Endothelial cell of umbilical vein (primary cell): ENCODE results near the gene CPA4. TPM values are rescaled to one million over a fixed set of nuclear protein-coding genes. Genes with fewer than 3 reads are reported as not detected.

Experiments used
- BruUV-seq: library from RNA; stranded (reverse); fragments of 400-500 nt; replicated peaks from 2 replicates; lab custom pipeline; 2021; lab: Mats Ljungman, UMichigan
- CTCF ChIA-PET: fragments of 300-600, 350-600 bp; sonication (Branson Sonifier 250); formaldehyde crosslinking; loops from one replicate; lab custom pipeline; 2021; ENCODE audit warnings: antibody characterized with exemption, inconsistent platforms; lab: Charles Lee
- POLR2A ChIA-PET: fragments of 300-600, 350-600 bp; sonication (Branson Sonifier 250); formaldehyde crosslinking; loops from one replicate; lab custom pipeline; 2021; ENCODE audit warnings: antibody characterized with exemption, inconsistent platforms; lab: Charles Lee
- DNase-seq: peaks from one replicate; pipeline ENCODE4 v3.0.0-alpha.2; 2011; ENCODE audit warnings: low read depth, low spot score
- FAIRE-seq: peaks from 2 replicates; lab custom pipeline; 2011; peaks lifted over from hg19 to GRCh38; lab: Jason Lieb, UNC
- H2AFZ ChIP-seq: 2 replicates; pipeline ENCODE4 v1.6.0; 2012; ENCODE audit warnings: low read depth, low read length, control low read depth, inconsistent platforms
- H3K27ac ChIP-seq: 2 replicates; pipeline ENCODE4 v1.5.1; 2011; ENCODE audit warnings: low read depth, mild to moderate bottlenecking, control low read depth, low read length, moderate library complexity; ENCODE audit not compliant: insufficient read depth
- H3K27me3 ChIP-seq, 2 experiments: 2 replicates each; pipeline versions ENCODE4 v1.6.0 to v1.6.1; 2011; ENCODE audit warnings: low read length in 2 of 2, mixed read lengths in 1 of 2; ENCODE audit not compliant: control insufficient read depth in 2 of 2, insufficient read depth in 2 of 2
- H3K36me3 ChIP-seq, 2 experiments: 2 replicates in 1 of 2; 3 replicates in 1 of 2; pipeline ENCODE4 v1.5.1; 2011; ENCODE audit warnings: low read length in 2 of 2, mild to moderate bottlenecking in 1 of 2, moderate library complexity in 1 of 2; ENCODE audit not compliant: control insufficient read depth in 2 of 2, insufficient read depth in 2 of 2; ENCODE audit errors: extremely low read depth in 1 of 2
- H3K4me1 ChIP-seq: 3 replicates; pipeline ENCODE4 v1.5.1; 2011; ENCODE audit warnings: mild to moderate bottlenecking, low read length; ENCODE audit not compliant: control insufficient read depth, insufficient read depth; ENCODE audit errors: extremely low read depth
- H3K4me2 ChIP-seq: 2 replicates; pipeline ENCODE4 v1.6.1; 2011; ENCODE audit warnings: low read length, control low read depth, mixed read lengths; ENCODE audit not compliant: insufficient read depth
- H3K4me3 ChIP-seq, 3 experiments: fragments of 200-600 bp in 1 of 3; sonication (generic), shearing (Covaris generic) in 1 of 3; replicated peaks in 1 of 3; 2 replicates each; pipeline ENCODE4 v1.5.1; 2011 to 2016; ENCODE audit warnings: control low read depth in 3 of 3, low read length in 3 of 3, mild to moderate bottlenecking in 2 of 3, inconsistent platforms in 1 of 3, low read depth in 1 of 3, moderate library complexity in 1 of 3; ENCODE audit not compliant: insufficient read depth in 1 of 3
- H3K79me2 ChIP-seq: 2 replicates; pipeline ENCODE4 v1.6.0; 2012; ENCODE audit warnings: low read length, inconsistent platforms; ENCODE audit not compliant: control insufficient read depth, insufficient read depth
- H3K9ac ChIP-seq: replicated peaks from 2 replicates; pipeline ENCODE3; 2011; ENCODE audit warnings: low read length, control low read depth; ENCODE audit not compliant: insufficient read depth; ENCODE audit errors: extremely low read depth
- H3K9me1 ChIP-seq: replicated peaks from 3 replicates; pipeline ENCODE4 v1.6.0; 2011; ENCODE audit warnings: mild to moderate bottlenecking, low read length; ENCODE audit not compliant: control insufficient read depth, insufficient read depth; ENCODE audit errors: extremely low read depth
- H3K9me3 ChIP-seq: replicated peaks from 2 replicates; pipeline ENCODE4 v1.5.1; 2012; ENCODE audit warnings: low read length, inconsistent platforms; ENCODE audit not compliant: control insufficient read depth, insufficient read depth
- H4K20me1 ChIP-seq: replicated peaks from 2 replicates; pipeline ENCODE3; 2011; ENCODE audit warnings: mild to moderate bottlenecking, low read length; ENCODE audit not compliant: control insufficient read depth, insufficient read depth; ENCODE audit errors: extremely low read depth
- FOS ChIP-seq: IDR thresholded peaks from 2 replicates; pipeline ENCODE4 v1.6.1; 2011; ENCODE audit warnings: mild to moderate bottlenecking, low read length, moderate library complexity, borderline replicate concordance; ENCODE audit not compliant: insufficient read depth
- GATA2 ChIP-seq: IDR thresholded peaks from 2 replicates; pipeline ENCODE4 v1.7.0; 2011; ENCODE audit warnings: low read depth, mild to moderate bottlenecking, moderate library complexity, mixed read lengths, low read length; ENCODE audit not compliant: insufficient read length, insufficient read depth
- JUN ChIP-seq: IDR thresholded peaks from 2 replicates; pipeline ENCODE4 v1.6.1; 2011; ENCODE audit warnings: borderline replicate concordance, low read depth; ENCODE audit not compliant: insufficient read length, insufficient read depth
- MYC ChIP-seq: IDR thresholded peaks from one replicate; pipeline ENCODE4 v1.6.1; 2011; ENCODE audit warnings: mild to moderate bottlenecking, low read depth, low read length
- POLR2A ChIP-seq: IDR thresholded peaks from 2 replicates; pipeline ENCODE4 v1.6.1; 2012; ENCODE audit warnings: low read depth, mild to moderate bottlenecking, control low read depth, low read length
- POLR2AphosphoS5 ChIP-seq: IDR thresholded peaks from 2 replicates; pipeline ENCODE4 v1.6.1; 2012; ENCODE audit warnings: low read depth, mild to moderate bottlenecking, control low read depth, low read length, moderate library complexity; ENCODE audit not compliant: insufficient read depth
- dilution Hi-C: fragments of 300-500 bp; cut with MboI; formaldehyde crosslinking; loops from one replicate; pipeline ENCODE4 v1.15.0; 2019; ENCODE audit warnings: low sequenced_read_pairs; ENCODE audit not compliant: extremely low pct_ligation_motif_present
- intact Hi-C: fragments of 100-400 bp; cut with micrococcal nuclease; formaldehyde crosslinking; loops from one replicate; pipeline ENCODE4 v1.10.0; 2022
- polyA plus RNA-seq, 4 experiments: library from polyadenylated mRNA; depleted of rRNA in 3 of 4; stranded (reverse) in 3 of 4; unstranded in 1 of 4; fragments of >200 nt; gene quantifications; 2 replicates each; pipeline versions ENCODE4 v1.2.1 to v1.2.3, GENCODE V29; 2011 to 2012; ENCODE audit warnings: missing spikeins in 1 of 4
- total RNA-seq: library from RNA; stranded (reverse); gene quantifications from 2 replicates; pipeline ENCODE4 v1.2.3, GENCODE V29; 2021
- TF ChIP-seq, protein P1 (sequence below): IDR thresholded peaks from 2 replicates; pipeline ENCODE4 v1.6.1; 2011; ENCODE audit not compliant: insufficient read depth, insufficient read length

CPA4 gene
- total and polyA plus RNA-seq, 2 donors (not counting 3 experiments of a cell fraction or from before 2014, with no cell fraction given) = 0.36 TPM; not detected in 1

DNA sequence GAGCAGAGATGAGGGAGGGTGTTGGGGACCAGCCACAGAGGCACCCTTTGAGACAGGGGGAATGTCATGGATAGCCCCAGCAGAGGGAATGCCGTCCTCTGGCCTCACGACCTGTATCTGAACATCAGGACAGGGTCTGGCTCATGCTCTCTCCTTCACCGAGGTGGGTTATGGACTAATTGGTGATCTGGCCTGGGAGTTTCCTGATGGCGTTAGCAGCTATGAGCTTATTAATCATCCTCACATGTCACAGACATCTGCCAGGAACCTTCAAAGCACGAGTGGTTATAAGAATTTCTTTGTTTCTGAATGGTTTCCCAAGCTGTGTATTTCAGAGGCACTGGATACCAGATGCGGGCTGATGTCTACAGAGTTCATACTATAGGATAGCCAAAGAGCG lies 6.9 kb downstream of the CPA4 start:
- Histone ChIP-seq H3K4me2 (no peak overlapping the region), H2AFZ (no peak overlapping the region), H3K9me3 (no peaks in the 10 kb centered on the region), H3K36me3 (no peaks in the 10 kb centered on the region), H3K9me1 (no peaks in the 10 kb centered on the region), H4K20me1 (no peaks in the 10 kb centered on the region), H3K79me2 (no peaks in the 10 kb centered on the region), H3K27ac (no peak overlapping the region), H3K27me3 (peaks cover 0 to 2% of the 10 kb centered on the region in 2 experiments), H3K9ac (no peak overlapping the region), H3K4me1 (no peaks in the 10 kb centered on the region), H3K4me3 (no peak overlapping the region)
- TF ChIP-seq, protein P1, sequence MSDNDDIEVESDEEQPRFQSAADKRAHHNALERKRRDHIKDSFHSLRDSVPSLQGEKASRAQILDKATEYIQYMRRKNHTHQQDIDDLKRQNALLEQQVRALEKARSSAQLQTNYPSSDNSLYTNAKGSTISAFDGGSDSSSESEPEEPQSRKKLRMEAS = no peak
- TF ChIP-seq JUN (no peak), GATA2 (no peak), POLR2A (no peak)
- BruUV-seq = no TSS peak
- DNase-seq (no peak), FAIRE-seq (no peak)
- ChIA-PET POLR2A (no interaction called here), CTCF (no interaction called here)
- intact Hi-C loops = no loop called here
- dilution Hi-C loops = no loop called here

DNA sequence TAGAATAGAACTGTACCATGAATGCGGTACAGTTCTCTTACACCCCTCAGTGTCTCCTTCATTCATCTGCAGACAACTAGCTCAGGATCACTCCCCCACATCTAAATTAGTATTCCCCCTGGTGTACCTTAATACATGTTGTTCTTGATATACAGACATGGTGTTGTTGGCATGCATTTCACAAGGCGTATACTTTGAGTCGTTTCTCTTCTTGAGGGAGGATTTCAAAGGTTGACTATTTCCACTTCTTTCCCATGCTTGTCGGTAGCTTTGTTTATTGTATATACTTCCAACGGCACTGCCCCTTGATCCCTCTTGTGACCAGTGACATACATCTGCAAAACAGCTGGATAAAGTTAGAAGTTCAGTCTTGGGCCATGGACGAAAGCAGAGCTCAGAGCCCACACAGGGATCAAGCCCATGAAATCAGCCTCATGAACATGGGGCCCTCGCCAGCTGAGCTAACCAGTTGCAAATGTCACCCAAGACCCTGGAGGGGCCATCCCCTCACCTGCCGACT lies 8.6 kb downstream of the CPA4 start:
- no peak overlapping the region for H3K4me3 ChIP-seq
- H4K20me1 ChIP-seq = no peaks in the 10 kb centered on the region
- BruUV-seq = no TSS peak
- no peak overlapping the region for H2AFZ ChIP-seq
- FAIRE-seq (no peak), DNase-seq (no peak)
- H3K4me1 ChIP-seq = no peaks in the 10 kb centered on the region
- peaks cover 0 to 3% of the 10 kb centered on the region in 2 experiments for H3K27me3 ChIP-seq
- H3K9ac ChIP-seq = no peak overlapping the region
- dilution Hi-C loops = no loop called here
- H3K4me2 ChIP-seq = no peak overlapping the region
- POLR2A ChIA-PET = no interaction called here
- CTCF ChIA-PET = interaction anchor here (0.9 to 2.2 kb wide), 2 partner anchors 8 to 173 kb away, joined by 3 to 10 read pairs; partner anchors contain the start of gene CPA4
- H3K9me3 ChIP-seq = no peaks in the 10 kb centered on the region
- H3K36me3 ChIP-seq = no peaks in the 10 kb centered on the region
- H3K9me1 ChIP-seq = no peaks in the 10 kb centered on the region
- intact Hi-C loops = no loop called here
- TF ChIP-seq, protein P1 = no peak
- TF ChIP-seq MYC (no peak), POLR2A (no peak), FOS (no peak), POLR2AphosphoS5 (no peak), GATA2 (no peak)
- no peak overlapping the region for H3K27ac ChIP-seq
- no peaks in the 10 kb centered on the region for H3K79me2 ChIP-seq
